GM13977 (cell line): ENCODE data around the gene KISS1.

Experiments
- DNase-seq: peaks from one replicate; pipeline ENCODE4 v3.0.0; 2012; ENCODE audit warnings: low spot score
- in situ Hi-C: fragments of 300-500 bp; cut with MboI; formaldehyde crosslinking; loops from one replicate; pipeline ENCODE4 v1.12.0; 2022; ENCODE audit warnings: low sequenced_read_pairs, low pct_unique_long_range_greater_than_20kb, mixed read lengths, inconsistent platforms; ENCODE audit not compliant: unreplicated experiment
- TF ChIP-seq, protein P1 (sequence below): IDR thresholded peaks from 2 replicates; pipeline ENCODE4 v1.5.1; 2012; ENCODE audit warnings: mild to moderate bottlenecking, control low read depth; ENCODE audit not compliant: insufficient read depth; ENCODE audit errors: extremely low read depth, missing control alignments

KISS1 gene

DNA sequence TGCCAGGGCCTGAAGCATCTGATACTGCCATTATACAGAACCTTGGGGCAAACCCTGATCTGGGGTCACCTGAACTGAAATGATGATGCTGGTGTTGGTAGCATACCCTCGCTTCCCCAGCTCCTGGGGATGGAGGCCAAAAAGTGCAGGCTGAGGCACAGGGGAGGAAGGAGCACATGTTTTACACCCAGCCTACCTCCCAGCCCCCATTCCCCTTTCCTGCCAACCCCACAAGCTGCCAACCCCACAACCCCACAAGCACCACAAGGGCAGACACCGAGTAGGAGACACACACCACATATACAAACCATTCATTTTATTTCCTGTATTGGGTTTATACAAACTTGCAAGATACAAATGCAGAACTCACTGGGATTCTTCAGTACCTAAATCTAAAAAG lies 22.3 kb upstream of the KISS1 start:
- TF ChIP-seq, protein P1, sequence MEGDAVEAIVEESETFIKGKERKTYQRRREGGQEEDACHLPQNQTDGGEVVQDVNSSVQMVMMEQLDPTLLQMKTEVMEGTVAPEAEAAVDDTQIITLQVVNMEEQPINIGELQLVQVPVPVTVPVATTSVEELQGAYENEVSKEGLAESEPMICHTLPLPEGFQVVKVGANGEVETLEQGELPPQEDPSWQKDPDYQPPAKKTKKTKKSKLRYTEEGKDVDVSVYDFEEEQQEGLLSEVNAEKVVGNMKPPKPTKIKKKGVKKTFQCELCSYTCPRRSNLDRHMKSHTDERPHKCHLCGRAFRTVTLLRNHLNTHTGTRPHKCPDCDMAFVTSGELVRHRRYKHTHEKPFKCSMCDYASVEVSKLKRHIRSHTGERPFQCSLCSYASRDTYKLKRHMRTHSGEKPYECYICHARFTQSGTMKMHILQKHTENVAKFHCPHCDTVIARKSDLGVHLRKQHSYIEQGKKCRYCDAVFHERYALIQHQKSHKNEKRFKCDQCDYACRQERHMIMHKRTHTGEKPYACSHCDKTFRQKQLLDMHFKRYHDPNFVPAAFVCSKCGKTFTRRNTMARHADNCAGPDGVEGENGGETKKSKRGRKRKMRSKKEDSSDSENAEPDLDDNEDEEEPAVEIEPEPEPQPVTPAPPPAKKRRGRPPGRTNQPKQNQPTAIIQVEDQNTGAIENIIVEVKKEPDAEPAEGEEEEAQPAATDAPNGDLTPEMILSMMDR, result no peak
- no peak for DNase-seq
- in situ Hi-C loops, result no loop called here

DNA sequence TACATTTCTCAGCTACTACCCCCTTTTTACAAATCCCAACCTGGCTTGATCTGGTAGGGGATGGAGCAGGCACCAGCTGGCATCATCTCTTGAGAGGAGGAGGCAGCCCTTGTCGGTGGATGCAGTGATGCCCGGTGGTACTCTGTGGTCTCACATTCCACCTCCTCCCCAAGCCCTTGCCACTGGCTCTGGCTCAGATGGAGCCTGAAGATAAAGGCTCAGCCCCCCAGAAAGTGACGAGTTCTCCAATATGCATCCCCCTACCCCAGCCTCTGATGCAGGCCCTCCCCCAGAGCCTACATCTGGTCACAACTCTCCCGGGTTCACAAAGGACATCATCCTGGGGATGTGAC lies 21.3 kb upstream of the KISS1 start:
- TF ChIP-seq, protein P1, result no peak
- DNase-seq, result no peak
- in situ Hi-C loops, result no loop called here

DNA sequence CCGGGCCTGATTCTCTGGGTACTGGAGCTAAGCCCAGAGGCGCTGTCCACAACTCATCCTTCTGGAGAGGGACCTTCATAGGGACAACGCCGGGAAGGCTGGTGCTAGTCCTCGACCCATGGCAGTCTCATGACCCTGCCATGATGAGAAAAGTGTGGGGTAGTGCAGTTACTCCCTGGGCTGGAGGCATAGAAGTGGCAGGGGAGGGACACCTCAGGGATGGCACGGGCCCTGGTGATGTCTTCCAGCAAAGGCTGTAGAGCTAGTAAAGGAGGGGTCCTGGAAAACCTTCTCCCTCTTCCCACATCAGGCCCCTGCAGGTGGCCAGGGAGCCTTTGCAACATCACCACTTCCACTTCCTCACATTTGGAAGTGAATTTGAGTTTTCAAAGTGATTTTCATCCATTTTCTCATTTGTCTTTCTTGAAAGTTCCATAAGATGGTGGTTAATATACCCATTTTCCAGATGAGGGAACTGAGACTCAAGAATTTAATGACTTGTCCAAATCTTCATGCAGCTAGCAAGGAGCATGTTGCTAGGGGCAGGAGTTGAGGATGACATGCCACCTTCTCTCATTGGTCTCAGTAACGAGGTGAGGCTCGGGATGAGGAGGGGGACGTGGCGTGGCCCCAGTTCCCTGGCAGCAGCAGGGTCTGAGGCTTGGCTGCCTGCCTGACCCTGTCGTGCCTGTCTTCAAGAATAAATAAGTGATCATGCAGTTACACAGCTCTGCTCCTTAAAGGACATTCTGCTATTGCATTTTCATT lies 20.8 kb upstream of the KISS1 start:
- TF ChIP-seq, protein P1, result no peak
- in situ Hi-C loops, result no loop called here
- no peak for DNase-seq

DNA sequence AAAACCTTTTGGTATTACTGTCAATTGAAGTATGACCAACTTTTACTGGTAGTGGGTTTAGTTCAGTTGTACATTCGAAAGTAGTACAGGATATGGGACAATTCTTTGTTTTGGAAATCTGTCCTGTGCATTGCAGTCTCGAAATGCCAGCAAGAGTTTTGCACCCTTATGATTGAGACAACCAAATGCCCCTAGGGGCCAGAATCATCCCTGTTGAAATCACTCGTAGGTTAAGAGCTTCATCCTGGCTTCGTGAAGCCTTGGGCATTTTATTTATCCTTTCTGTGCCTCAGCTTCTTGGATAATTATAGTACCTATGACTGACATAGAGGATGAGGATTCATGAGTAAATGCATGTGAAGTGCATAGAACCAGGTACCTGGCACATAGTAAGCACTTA lies 19.9 kb upstream of the KISS1 start:
- in situ Hi-C loops, result no loop called here

DNA sequence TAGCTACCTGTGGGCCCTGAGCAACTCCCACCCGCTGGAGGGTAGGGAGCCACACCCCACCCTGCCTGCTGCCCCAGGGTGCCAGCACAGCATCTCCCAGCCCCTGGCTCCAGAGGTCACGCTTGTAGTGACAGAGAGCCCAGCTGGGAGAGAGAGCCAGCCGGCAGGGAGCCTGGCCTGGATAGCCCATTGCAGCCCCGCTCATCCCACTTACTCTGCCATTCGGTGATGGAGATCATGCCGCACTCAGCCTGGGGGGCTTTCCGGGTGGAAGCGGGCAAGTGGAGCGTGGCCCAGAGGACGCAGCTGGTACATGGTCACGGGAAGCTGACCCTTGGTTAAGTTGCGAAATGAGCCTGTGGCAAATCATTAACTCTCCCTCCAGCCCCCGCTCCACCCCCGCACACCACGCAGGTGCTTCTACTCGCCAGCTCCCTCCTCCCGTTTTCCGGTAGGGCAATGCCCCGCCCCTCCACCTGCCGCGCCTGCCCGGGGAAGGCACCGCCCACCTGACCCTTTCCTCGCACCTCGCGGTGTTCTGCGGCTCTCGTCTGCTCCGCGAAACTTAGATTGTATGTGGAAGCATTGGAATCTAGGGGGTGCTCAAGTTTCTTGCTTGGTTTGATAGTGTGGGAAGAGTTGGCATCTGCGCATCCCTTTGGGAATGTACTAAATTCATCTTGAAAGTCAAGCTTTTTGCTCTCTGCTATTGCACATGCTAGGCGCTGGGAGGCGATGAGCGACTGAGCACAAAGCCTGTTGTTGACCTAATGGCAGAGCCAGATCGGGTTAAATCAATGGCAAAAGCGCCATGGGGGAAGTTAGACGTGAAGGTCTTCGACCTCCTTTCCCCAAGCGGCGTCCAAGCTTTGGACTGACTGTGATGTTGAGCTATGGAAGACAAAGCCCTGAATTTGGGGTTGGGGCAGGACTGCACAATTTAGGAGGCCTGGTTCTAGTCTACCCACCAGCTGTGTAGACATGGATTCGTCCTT lies 17.7 kb upstream of the KISS1 start, which contains the start of gene GOLT1A:
GOLT1A (minus strand) TSS at position 321 of the 995 bp plus-strand sequence; CDS start at position 239, 82 bp downstream.
- in situ Hi-C loops, result no loop called here
- TF ChIP-seq, protein P1, result peak; percentile 34
- peak; percentile 59 for DNase-seq

More for the DNA sequence above, 19.9 kb upstream of the KISS1 start:
- no peak for DNase-seq
- TF ChIP-seq, protein P1, result no peak

DNA sequence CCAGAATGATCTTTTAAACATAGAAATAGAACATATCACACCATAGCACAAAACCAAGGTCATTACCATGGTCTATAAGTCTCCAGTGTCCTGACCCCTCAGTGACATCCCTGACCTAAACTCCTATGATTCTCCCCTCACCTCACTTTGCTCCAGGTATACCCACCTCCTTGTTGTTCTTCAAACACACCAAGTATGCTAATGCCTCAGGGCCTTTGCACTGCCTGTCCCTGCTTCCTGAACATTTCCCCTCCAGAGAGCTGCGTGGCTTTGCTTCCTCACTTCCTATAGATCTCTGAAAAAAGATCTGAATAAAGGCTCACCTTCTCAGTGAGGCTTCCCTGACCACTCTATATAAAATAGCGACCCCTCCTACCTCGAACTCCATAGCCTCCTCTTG lies 16.4 kb upstream of the KISS1 start:
- TF ChIP-seq, protein P1, result no peak
- in situ Hi-C loops, result no loop called here
- DNase-seq, result no peak
